HCT116 (cell line): ENCODE measurements around the gene BST2. TPM values are rescaled to one million over a fixed set of nuclear protein-coding genes. Genes with fewer than 3 reads are reported as not detected.

Experiments used
- ATAC-seq: fragments of 200-7000 bp; cut with Tn5 transposase; 2 replicates; pipeline ENCODE4 v1.9.1; 2020; ENCODE audit warnings: mild to moderate bottlenecking, moderate library complexity
- BruUV-seq: library from RNA; stranded (reverse); fragments of 400-500 nt; replicated peaks from 2 replicates; lab custom pipeline; 2021; lab: Mats Ljungman, UMichigan
- CTCF ChIA-PET: fragments of 300-600 bp; sonication (Branson Sonifier 250); formaldehyde crosslinking; loops from one replicate; lab custom pipeline; 2021; ENCODE audit warnings: antibody characterized with exemption; lab: Charles Lee
- POLR2A ChIA-PET: fragments of 300-600, 350-600 bp; sonication (Branson Sonifier 250); formaldehyde crosslinking; loops from one replicate; lab custom pipeline; 2021; ENCODE audit warnings: antibody characterized with exemption; lab: Charles Lee
- RAD21 ChIA-PET, 2 experiments: fragments of 300-600 bp; sonication (Branson Sonifier 250); formaldehyde crosslinking; loops; one replicate each; lab custom pipeline; 2023; ENCODE audit warnings: low total read pairs in 2 of 2; ENCODE audit not compliant: uncharacterized antibody in 2 of 2, unreplicated experiment in 2 of 2, low non-redundant PET in 1 of 2; lab: Charles Lee
- DNase-seq: peaks from one replicate; pipeline ENCODE4 v3.0.0-alpha.2; 2010; ENCODE audit warnings: low read depth, low spot score
- H2AFZ ChIP-seq: fragments of 200-600 bp; shearing (Covaris generic), sonication (generic); 2 replicates; pipeline ENCODE4 v1.6.1; 2017; ENCODE audit warnings: low read depth, mixed run types, mixed read lengths, antibody characterized with exemption, low read length; ENCODE audit not compliant: poor library complexity, severe bottlenecking
- H3K27ac ChIP-seq: 2 replicates; pipeline ENCODE4 v1.5.1; 2012; ENCODE audit warnings: low read depth, low read length
- H3K27me3 ChIP-seq: fragments of 200-600 bp; sonication (generic); 2 replicates; pipeline ENCODE4 v1.6.1; 2016; ENCODE audit warnings: mixed run types, low read length, mixed read lengths; ENCODE audit not compliant: insufficient read depth
- H3K36me3 ChIP-seq, 2 experiments: fragments of 200-500 bp in 1 of 2; fragments of 200-600 bp in 1 of 2; sonication (Bioruptor generic) in 1 of 2; sonication (generic) in 1 of 2; 2 replicates each; pipeline versions ENCODE4 v1.5.1 to v1.6.1; 2014 to 2016; ENCODE audit warnings: low read length in 2 of 2, inconsistent platforms in 1 of 2, mixed read lengths in 1 of 2, mixed run types in 1 of 2; ENCODE audit not compliant: insufficient read depth in 2 of 2, control insufficient read depth in 1 of 2
- H3K4me1 ChIP-seq, 2 experiments: fragments of 200-600 bp in 1 of 2; sonication (generic) in 1 of 2; 2 replicates each; pipeline versions ENCODE4 v1.5.1 to v1.6.1; 2012 to 2017; ENCODE audit warnings: low read length in 2 of 2, inconsistent platforms in 1 of 2, mild to moderate bottlenecking in 1 of 2, mixed read lengths in 1 of 2, mixed run types in 1 of 2, moderate library complexity in 1 of 2; ENCODE audit not compliant: insufficient read depth in 2 of 2, control insufficient read depth in 1 of 2
- H3K4me2 ChIP-seq: fragments of 200-600 bp; sonication (generic); 2 replicates; pipeline ENCODE4 v1.6.1; 2017; ENCODE audit warnings: mixed run types, low read length, mixed read lengths
- H3K4me3 ChIP-seq, 2 experiments: fragments of 200-600 bp in 1 of 2; sonication (generic) in 1 of 2; replicated peaks in 1 of 2; 2 replicates each; pipeline ENCODE4 v1.5.1; 2011 to 2016; ENCODE audit warnings: low read length in 2 of 2, control low read depth in 1 of 2, low read depth in 1 of 2, mild to moderate bottlenecking in 1 of 2, mixed read lengths in 1 of 2, mixed run types in 1 of 2
- H3K79me2 ChIP-seq: fragments of 200-600 bp; sonication (generic); 2 replicates; pipeline ENCODE4 v1.6.1; 2017; ENCODE audit warnings: mild to moderate bottlenecking, mixed run types, low read length, moderate library complexity, mixed read lengths; ENCODE audit not compliant: insufficient read depth
- H3K9ac ChIP-seq: fragments of 200-600 bp; sonication (generic); 2 replicates; pipeline ENCODE4 v1.6.1; 2016; ENCODE audit warnings: low read length, mixed read lengths
- H3K9me2 ChIP-seq: fragments of 200-600 bp; sonication (generic), shearing (Covaris generic); 2 replicates; pipeline ENCODE4 v1.6.1; 2017; ENCODE audit warnings: mixed run types, mild to moderate bottlenecking, moderate library complexity; ENCODE audit not compliant: insufficient read depth
- H3K9me3 ChIP-seq, 2 experiments: fragments of 200-500 bp in 1 of 2; fragments of 200-600 bp in 1 of 2; sonication (Bioruptor generic) in 1 of 2; sonication (generic) in 1 of 2; 2 replicates each; pipeline ENCODE4 v1.6.1; 2014 to 2017; ENCODE audit warnings: low read length in 2 of 2, mixed read lengths in 2 of 2, inconsistent platforms in 1 of 2, low read depth in 1 of 2, mild to moderate bottlenecking in 1 of 2, mixed run types in 1 of 2, moderate library complexity in 1 of 2; ENCODE audit not compliant: control insufficient read depth in 1 of 2, insufficient read depth in 1 of 2
- H4K20me1 ChIP-seq: fragments of 200-600 bp; sonication (generic), shearing (Covaris generic); 2 replicates; pipeline ENCODE4 v1.6.1; 2017; ENCODE audit warnings: mixed run types, mild to moderate bottlenecking, moderate library complexity; ENCODE audit not compliant: insufficient read depth
- EGR1 ChIP-seq: IDR thresholded peaks from 2 replicates; pipeline ENCODE4 v1.6.1; 2012; ENCODE audit warnings: low read depth
- ELF1 ChIP-seq: IDR thresholded peaks from 2 replicates; pipeline ENCODE4 v1.6.1; 2012; ENCODE audit warnings: low read depth, borderline replicate concordance
- FOSL1 ChIP-seq: IDR thresholded peaks from 2 replicates; pipeline ENCODE4 v1.6.1; 2012; ENCODE audit warnings: low read depth
- JUND ChIP-seq: IDR thresholded peaks from 2 replicates; pipeline ENCODE4 v1.6.1; 2012
- POLR2A ChIP-seq: IDR thresholded peaks from 2 replicates; pipeline ENCODE4 v1.7.0; 2011; ENCODE audit warnings: borderline replicate concordance; ENCODE audit not compliant: insufficient read depth, insufficient read length; ENCODE audit errors: extremely low read depth
- POLR2AphosphoS5 ChIP-seq: IDR thresholded peaks from 2 replicates; pipeline ENCODE4 v1.6.1; 2011; ENCODE audit warnings: mild to moderate bottlenecking, low read depth, low read length, moderate library complexity
- SIN3A ChIP-seq: IDR thresholded peaks from 2 replicates; pipeline ENCODE4 v1.6.1; 2012; ENCODE audit warnings: low read depth
- YY1 ChIP-seq: IDR thresholded peaks from 2 replicates; pipeline ENCODE4 v1.6.1; 2011; ENCODE audit warnings: low read length, low read depth, moderate library complexity, mild to moderate bottlenecking; ENCODE audit not compliant: insufficient replicate concordance; ENCODE audit errors: extremely low read depth
- ZNF274 ChIP-seq: fragments of 200-500 bp; sonication (Bioruptor generic); IDR thresholded peaks from 2 replicates; pipeline ENCODE4 v1.6.1; 2014; ENCODE audit warnings: mild to moderate bottlenecking, low read depth, low read length, inconsistent platforms
- intact Hi-C: fragments of 100-400 bp; cut with micrococcal nuclease; formaldehyde crosslinking; loops from 2 replicates; pipeline ENCODE4 v1.10.0; 2022
- total RNA-seq: library from RNA; stranded (reverse); gene quantifications from one replicate; pipeline ENCODE4 v1.2.1, GENCODE V29; 2021; ENCODE audit not compliant: unreplicated experiment
- TF ChIP-seq, protein P1 (sequence below): IDR thresholded peaks from 2 replicates; pipeline ENCODE4 v1.6.1; 2012; ENCODE audit warnings: low read depth

BST2 gene
- total RNA-seq, 1 experiment from 2014 or later: 5.4 TPM

DNA sequence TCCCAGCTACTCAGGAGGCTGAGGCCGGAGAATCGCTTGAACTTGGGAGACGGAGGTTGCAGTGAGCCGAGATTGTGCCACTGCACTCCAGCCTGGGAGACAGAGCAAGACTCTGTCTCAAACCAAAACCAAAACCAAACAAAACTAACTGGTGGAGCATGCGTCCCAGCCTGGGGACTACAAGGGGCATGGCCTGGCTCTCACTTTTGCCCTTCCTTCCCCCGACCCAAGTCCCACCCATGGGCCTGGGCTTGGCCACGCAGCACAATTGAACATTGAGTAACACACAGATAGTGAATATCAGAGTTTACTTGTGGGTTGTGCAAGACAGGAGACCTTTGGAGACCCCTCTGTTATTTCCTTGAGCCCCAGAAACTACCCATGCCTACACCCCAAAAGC is 29.8 kb upstream of the BST2 start (continued):
- TF ChIP-seq ZNF274 (no peak), SIN3A (no peak), JUND (no peak), FOSL1 (no peak), ELF1 (no peak), YY1 (no peak), POLR2AphosphoS5 (no peak)
- TF ChIP-seq, protein P1, sequence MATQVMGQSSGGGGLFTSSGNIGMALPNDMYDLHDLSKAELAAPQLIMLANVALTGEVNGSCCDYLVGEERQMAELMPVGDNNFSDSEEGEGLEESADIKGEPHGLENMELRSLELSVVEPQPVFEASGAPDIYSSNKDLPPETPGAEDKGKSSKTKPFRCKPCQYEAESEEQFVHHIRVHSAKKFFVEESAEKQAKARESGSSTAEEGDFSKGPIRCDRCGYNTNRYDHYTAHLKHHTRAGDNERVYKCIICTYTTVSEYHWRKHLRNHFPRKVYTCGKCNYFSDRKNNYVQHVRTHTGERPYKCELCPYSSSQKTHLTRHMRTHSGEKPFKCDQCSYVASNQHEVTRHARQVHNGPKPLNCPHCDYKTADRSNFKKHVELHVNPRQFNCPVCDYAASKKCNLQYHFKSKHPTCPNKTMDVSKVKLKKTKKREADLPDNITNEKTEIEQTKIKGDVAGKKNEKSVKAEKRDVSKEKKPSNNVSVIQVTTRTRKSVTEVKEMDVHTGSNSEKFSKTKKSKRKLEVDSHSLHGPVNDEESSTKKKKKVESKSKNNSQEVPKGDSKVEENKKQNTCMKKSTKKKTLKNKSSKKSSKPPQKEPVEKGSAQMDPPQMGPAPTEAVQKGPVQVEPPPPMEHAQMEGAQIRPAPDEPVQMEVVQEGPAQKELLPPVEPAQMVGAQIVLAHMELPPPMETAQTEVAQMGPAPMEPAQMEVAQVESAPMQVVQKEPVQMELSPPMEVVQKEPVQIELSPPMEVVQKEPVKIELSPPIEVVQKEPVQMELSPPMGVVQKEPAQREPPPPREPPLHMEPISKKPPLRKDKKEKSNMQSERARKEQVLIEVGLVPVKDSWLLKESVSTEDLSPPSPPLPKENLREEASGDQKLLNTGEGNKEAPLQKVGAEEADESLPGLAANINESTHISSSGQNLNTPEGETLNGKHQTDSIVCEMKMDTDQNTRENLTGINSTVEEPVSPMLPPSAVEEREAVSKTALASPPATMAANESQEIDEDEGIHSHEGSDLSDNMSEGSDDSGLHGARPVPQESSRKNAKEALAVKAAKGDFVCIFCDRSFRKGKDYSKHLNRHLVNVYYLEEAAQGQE: no peak

DNA sequence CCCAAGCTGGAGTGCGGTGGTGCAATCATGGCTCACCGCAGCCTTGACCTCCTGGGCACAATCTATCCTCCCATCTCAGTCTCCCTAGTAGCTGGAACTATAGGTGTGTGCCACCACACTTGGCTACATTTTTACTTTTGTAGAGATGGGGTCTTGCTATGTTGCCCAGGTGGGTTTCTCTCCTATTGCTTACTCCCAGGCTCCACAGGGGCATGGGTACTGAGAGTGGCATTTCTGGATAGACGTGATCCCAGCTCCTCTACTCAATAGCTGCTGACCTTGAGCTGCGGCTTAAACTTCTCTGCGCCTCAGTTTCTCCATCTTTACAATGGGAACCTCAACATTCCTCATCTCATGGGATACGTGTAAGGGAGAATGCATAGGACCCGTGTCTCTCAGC is 26.0 kb upstream of the BST2 start:
- ChIA-PET RAD21 (no interaction called here), CTCF (no interaction called here), POLR2A (no interaction called here)
- Histone ChIP-seq H3K36me3 (no peaks in the 10 kb centered on the region), H2AFZ (no peak overlapping the region), H3K4me1 (peaks cover 9 to 13% of the 10 kb centered on the region in 2 experiments), H4K20me1 (no peaks in the 10 kb centered on the region), H3K4me3 (no peak overlapping the region), H3K9me2 (no peaks in the 10 kb centered on the region), H3K27me3 (no peaks in the 10 kb centered on the region), H3K27ac (no peak overlapping the region), H3K79me2 (no peaks in the 10 kb centered on the region), H3K9me3 (no peaks in the 10 kb centered on the region), H3K4me2 (no peak overlapping the region), H3K9ac (no peak overlapping the region)
- DNase-seq (no peak), ATAC-seq (no peak)
- no TSS peak for BruUV-seq
- TF ChIP-seq EGR1 (no peak), POLR2A (no peak)
- intact Hi-C loops: no loop called here
